Osteoblast (primary cell): ENCODE measurements around the gene RPS15A. TPM values are rescaled to one million over a fixed set of nuclear protein-coding genes. Genes with fewer than 3 reads are reported as not detected.

Experiments
- DNase-seq: peaks from one replicate; pipeline ENCODE4 v3.0.0; 2011; ENCODE audit warnings: low spot score, mixed read lengths; ENCODE audit not compliant: insufficient read length; ENCODE audit errors: missing footprints
- H2AFZ ChIP-seq: 2 replicates; pipeline ENCODE4 v1.6.0; 2011; ENCODE audit warnings: mild to moderate bottlenecking, low read length
- H3K27ac ChIP-seq: 2 replicates; pipeline ENCODE4 v1.5.1; 2011; ENCODE audit warnings: mild to moderate bottlenecking, low read depth, low read length, moderate library complexity
- H3K27me3 ChIP-seq: 2 replicates; pipeline ENCODE4 v1.6.0; 2012; ENCODE audit warnings: mild to moderate bottlenecking, control low read depth, inconsistent platforms, low read length, moderate library complexity; ENCODE audit not compliant: insufficient read depth
- H3K36me3 ChIP-seq: 2 replicates; pipeline ENCODE4 v1.5.1; 2011; ENCODE audit warnings: mild to moderate bottlenecking, low read length, control low read depth, moderate library complexity; ENCODE audit not compliant: insufficient read depth
- H3K4me1 ChIP-seq: 2 replicates; pipeline ENCODE4 v1.5.1; 2011; ENCODE audit warnings: mild to moderate bottlenecking, low read length, control low read depth, moderate library complexity; ENCODE audit not compliant: insufficient read depth
- H3K4me2 ChIP-seq: 2 replicates; pipeline ENCODE4 v1.6.0; 2011; ENCODE audit warnings: mild to moderate bottlenecking, low read length; ENCODE audit not compliant: insufficient read depth
- H3K4me3 ChIP-seq: fragments of 200-600 bp; sonication (generic); 3 replicates; pipeline ENCODE4 v1.5.1; 2012; ENCODE audit warnings: mild to moderate bottlenecking, low read length, inconsistent platforms; ENCODE audit not compliant: insufficient read depth
- H3K79me2 ChIP-seq: 2 replicates; pipeline ENCODE4 v1.6.0; 2012; ENCODE audit warnings: mild to moderate bottlenecking, low read length, control low read depth, inconsistent platforms; ENCODE audit not compliant: insufficient read depth
- H3K9me3 ChIP-seq: 2 replicates; pipeline ENCODE4 v1.5.1; 2011; ENCODE audit warnings: low read depth, low read length, control low read depth
- H4K20me1 ChIP-seq: 2 replicates; pipeline ENCODE4 v1.6.0; 2012; ENCODE audit warnings: mild to moderate bottlenecking, low read length, control low read depth; ENCODE audit not compliant: insufficient read depth
- total RNA-seq: library from RNA; depleted of rRNA; stranded (reverse); fragments of >200 nt; gene quantifications from 2 replicates; pipeline ENCODE4 v1.2.3, GENCODE V29; 2012
- TF ChIP-seq, protein P1 (sequence below): IDR thresholded peaks from 2 replicates; pipeline ENCODE4 v1.5.1; 2011; ENCODE audit warnings: mild to moderate bottlenecking, low read depth, low read length, moderate library complexity; ENCODE audit errors: extremely low read depth

The RPS15A gene
- total RNA-seq, 1 donor, result 1,145 TPM

DNA sequence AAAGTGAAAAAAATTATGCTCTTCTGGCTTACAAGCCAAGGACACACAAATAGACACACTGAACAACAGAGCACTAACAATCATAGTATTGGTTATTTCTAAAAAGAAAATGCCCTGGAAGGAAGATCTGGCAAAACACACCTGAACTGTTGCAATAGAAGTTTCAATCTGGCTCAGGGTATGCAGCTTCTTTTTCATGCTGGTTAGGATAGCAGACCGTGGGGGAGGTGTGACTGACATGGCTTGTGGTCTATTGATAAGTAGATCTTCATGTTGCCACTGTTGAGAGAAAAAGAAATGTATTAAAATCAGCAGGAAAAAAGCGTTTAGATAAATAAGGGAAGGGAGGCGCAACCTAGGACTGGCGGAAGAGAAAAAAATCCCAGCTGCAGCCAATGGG, 37.8 kb upstream of the RPS15A start:
- DNase-seq, result no peak
- Histone ChIP-seq H4K20me1 (no peaks in the 10 kb centered on the region), H3K27ac (no peak overlapping the region), H3K4me2 (no peak overlapping the region), H3K9me3 (no peaks in the 10 kb centered on the region), H3K79me2 (no peaks in the 10 kb centered on the region), H3K4me1 (no peaks in the 10 kb centered on the region), H3K36me3 (peaks cover 42% of the 10 kb centered on the region), H3K4me3 (no peak overlapping the region), H2AFZ (no peak overlapping the region), H3K27me3 (no peaks in the 10 kb centered on the region)
- TF ChIP-seq, protein P1, sequence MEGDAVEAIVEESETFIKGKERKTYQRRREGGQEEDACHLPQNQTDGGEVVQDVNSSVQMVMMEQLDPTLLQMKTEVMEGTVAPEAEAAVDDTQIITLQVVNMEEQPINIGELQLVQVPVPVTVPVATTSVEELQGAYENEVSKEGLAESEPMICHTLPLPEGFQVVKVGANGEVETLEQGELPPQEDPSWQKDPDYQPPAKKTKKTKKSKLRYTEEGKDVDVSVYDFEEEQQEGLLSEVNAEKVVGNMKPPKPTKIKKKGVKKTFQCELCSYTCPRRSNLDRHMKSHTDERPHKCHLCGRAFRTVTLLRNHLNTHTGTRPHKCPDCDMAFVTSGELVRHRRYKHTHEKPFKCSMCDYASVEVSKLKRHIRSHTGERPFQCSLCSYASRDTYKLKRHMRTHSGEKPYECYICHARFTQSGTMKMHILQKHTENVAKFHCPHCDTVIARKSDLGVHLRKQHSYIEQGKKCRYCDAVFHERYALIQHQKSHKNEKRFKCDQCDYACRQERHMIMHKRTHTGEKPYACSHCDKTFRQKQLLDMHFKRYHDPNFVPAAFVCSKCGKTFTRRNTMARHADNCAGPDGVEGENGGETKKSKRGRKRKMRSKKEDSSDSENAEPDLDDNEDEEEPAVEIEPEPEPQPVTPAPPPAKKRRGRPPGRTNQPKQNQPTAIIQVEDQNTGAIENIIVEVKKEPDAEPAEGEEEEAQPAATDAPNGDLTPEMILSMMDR, result no peak

DNA sequence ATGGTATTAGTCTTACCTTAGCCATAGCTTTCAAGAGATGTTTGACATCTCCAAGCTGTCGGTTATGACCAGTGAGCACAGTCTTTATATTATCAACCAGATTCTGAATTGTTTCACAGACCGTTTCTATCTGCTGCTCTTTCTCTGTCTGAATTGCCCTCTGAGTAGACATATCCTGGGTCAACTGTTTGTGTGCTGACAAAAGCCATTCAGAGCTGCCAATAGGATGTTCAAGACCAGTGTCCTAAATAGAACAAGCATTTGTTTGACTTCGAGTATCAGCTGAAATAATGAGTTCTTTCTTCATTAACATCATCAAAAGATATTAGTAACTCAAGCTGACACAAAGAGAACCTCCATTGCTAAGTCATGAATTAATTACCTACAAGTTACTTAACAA, 26.2 kb upstream of the RPS15A start:
- no peak overlapping the region for H2AFZ ChIP-seq
- DNase-seq, result no peak
- H3K4me3 ChIP-seq, result no peak overlapping the region
- TF ChIP-seq, protein P1, result no peak
- H3K36me3 ChIP-seq, result peaks cover 53% of the 10 kb centered on the region
- no peaks in the 10 kb centered on the region for H3K79me2 ChIP-seq
- no peaks in the 10 kb centered on the region for H3K9me3 ChIP-seq
- H3K27me3 ChIP-seq, result no peaks in the 10 kb centered on the region
- no peak overlapping the region for H3K27ac ChIP-seq
- H3K4me2 ChIP-seq, result no peak overlapping the region
- no peaks in the 10 kb centered on the region for H4K20me1 ChIP-seq
- H3K4me1 ChIP-seq, result no peaks in the 10 kb centered on the region

DNA sequence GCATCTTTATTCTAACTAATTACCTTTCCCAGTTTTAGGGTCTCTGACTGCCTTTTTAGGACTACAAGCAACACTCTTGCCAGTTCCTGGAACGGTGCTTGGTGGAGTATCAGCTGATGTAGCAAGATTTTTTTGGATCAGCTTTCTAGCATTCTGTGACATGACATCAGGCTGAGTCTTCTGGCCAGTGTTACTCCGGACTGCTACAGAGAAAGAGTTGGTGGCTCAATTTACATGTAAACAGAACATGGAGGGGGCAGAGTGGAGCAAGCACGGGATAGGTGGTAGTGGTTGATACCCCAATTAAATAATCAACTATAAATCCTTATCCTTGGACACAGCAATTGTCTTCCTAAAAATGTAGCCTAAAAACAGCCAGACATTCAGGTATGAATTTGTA, 21.8 kb upstream of the RPS15A start:
- TF ChIP-seq, protein P1, result no peak
- no peaks in the 10 kb centered on the region for H3K27me3 ChIP-seq
- no peak for DNase-seq
- no peak overlapping the region for H2AFZ ChIP-seq
- no peak overlapping the region for H3K27ac ChIP-seq
- H4K20me1 ChIP-seq, result no peaks in the 10 kb centered on the region
- H3K36me3 ChIP-seq, result peaks cover 61% of the 10 kb centered on the region
- no peak overlapping the region for H3K4me3 ChIP-seq
- H3K9me3 ChIP-seq, result no peaks in the 10 kb centered on the region
- no peaks in the 10 kb centered on the region for H3K4me1 ChIP-seq
- H3K79me2 ChIP-seq, result no peaks in the 10 kb centered on the region
- no peak overlapping the region for H3K4me2 ChIP-seq

DNA sequence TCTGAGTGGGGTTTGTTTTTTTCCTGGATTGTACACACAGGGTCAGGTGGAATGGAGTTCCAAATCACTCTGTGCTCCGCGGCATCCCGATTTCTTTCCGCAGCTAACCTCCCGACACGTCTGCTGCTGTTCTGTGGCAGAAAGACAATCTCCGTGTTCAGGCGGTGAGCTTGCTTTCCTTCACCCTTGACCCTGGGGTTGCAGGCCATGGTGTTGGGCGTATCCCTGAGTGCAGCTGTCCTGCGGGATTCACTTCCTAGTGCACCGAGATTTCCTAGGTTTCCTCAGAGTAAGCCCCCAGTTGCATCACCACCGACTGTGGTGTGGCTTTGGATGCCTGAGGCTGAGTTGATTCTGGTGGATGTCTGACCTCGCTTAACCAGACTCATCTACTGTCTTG, 19.0 kb upstream of the RPS15A start:
- peaks cover 7% of the 10 kb centered on the region for H3K4me1 ChIP-seq
- H3K4me2 ChIP-seq, result no peak overlapping the region
- TF ChIP-seq, protein P1, result no peak
- H3K27me3 ChIP-seq, result no peaks in the 10 kb centered on the region
- no peak overlapping the region for H3K4me3 ChIP-seq
- peaks cover 10% of the 10 kb centered on the region for H3K79me2 ChIP-seq
- H3K9me3 ChIP-seq, result no peaks in the 10 kb centered on the region
- no peak overlapping the region for H2AFZ ChIP-seq
- H3K36me3 ChIP-seq, result peaks cover 46% of the 10 kb centered on the region
- no peak for DNase-seq
- H3K27ac ChIP-seq, result no peak overlapping the region
- no peaks in the 10 kb centered on the region for H4K20me1 ChIP-seq
